ENCODE measurements around the gene CARMIL1.
A peak's percentile ranks its signal among the peaks of the same experiment; 100 is the strongest.
"Not testable (repeated sequence)": the region's sequence is repeated elsewhere in the genome, so short reads cannot be mapped to it uniquely, and the experiment has no call there.

CARMIL1 gene

GRCh38 chr6:25278261-25278913, 787 bp upstream of the CARMIL1 start:
- no peak for DNase-seq

- no peak for DNase-seq
Observed at GRCh38 chr6:25279748-25280343, 672 bp downstream of the CARMIL1 start.

- peak in 1 of 2 donors; percentile 15 for DNase-seq
Observed at GRCh38 chr6:25280344-25281074, 1.3 kb downstream of the CARMIL1 start.

DNA sequence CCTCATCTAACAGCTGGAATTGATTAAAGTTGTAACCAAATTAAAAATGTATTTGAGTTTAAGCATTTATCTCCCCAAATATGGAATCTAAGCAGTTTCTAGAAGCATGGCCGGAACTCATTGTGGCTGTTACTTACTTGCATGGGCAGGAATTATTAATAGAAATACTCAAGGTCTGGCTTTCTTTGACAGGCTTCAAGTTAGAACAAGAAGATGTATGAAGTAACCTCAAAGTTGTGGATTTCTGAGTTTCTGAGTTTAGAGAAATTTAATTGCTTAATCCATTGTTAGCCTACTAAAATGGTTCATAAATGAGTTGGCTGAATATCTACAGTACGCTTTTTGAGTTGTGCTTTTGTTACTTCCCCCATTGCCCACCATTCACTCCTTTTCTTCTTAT, 7.7 kb downstream of the CARMIL1 start:
- no peak for DNase-seq

GRCh38 chr6:25287941-25288340, 8.8 kb downstream of the CARMIL1 start:
- DNase-seq = no peak

- DNase-seq = no peak
Observed at GRCh38 chr6:25288518-25288917, 9.3 kb downstream of the CARMIL1 start.

DNA sequence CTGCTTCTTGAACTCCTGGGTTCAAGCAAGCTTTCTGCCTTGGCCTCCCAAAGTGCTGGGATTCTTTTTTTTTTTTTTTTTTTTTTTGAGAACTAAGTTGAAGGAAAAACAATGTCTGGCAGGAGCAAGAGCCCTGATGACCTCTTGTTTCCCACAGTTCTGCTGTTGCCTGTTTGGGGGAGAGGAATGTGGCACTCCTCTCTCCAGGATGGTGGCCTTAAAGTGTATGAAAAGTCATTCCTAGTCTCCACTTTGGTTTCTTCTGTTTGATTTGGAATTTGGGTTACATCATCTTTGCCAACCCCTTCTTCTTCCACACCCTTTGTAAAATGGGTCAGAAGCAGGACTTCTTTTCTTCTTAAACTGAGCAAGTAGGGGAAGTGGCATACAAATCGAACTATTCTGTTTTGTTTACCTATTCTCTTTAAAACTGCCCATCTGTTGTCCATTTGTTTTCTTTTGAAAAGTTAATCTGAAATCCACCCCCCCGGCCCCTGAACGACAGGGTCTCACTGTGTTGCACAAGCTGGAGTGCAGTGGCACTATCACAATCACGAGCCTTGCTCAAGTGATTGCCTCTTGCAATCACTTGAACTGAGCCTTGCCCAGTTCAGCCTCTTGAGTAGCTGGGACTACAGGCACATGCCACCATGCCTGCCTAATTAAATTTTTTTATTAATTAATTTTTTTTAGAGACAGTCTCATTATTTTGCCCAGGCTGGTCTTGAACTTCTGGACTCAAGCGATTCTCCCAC, 11.3 kb downstream of the CARMIL1 start:
- no peak for DNase-seq

DNA sequence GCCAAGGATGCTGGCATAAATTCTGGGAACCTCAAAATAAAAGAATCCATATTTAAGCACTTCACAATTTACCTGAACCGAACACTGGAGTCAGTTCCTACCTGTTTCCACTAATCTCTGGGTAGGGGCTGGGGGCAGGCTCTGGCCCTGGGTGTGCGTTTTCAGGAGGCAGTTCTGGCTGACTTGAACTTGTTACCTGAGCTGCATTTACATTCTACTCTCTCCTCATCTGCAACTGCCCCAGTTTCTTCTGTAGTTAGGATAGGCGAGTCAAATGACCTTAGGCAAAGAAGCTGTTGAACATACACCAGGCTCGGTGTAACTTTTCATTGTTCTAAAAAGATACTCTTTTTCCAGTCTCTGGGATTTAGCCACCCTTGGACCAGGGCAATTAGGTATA, 13.2 kb downstream of the CARMIL1 start:
- DNase-seq = no peak

- DNase-seq = no peak
Observed at GRCh38 chr6:25295651-25296050, 16.5 kb downstream of the CARMIL1 start.

DNA sequence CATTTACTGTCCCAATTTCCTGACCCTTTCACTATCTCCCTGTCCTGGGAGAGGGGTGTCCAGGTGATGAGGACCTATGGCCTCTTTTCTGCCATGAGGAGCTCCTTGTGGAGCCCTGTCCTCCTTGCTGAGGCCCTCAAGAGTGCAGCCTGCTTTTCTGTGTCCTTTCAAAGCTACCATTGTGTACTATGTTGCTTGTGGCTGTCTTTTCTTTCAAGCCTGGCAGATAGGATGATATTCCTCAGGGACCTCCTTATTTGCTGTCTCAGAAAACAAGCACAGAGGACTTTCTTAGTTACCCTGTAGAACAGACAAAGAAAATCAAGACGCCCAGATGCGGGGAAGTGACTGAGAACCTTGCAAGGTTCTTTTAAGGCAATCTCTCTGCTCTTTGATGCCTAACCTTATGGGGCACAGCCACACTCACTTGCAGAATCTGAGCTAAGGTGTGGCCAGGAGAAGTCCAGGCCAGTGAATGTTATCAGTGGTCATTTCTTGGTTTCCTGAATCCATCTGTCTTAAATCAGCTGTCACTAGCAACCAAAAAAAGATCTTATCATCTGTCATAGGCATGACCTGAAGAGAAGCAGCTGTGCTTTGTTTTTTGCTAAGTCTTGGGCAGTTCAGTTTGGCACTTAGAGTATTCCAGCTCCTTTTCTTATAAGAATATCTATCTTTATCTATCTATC, 17.2 kb downstream of the CARMIL1 start:
- no peak for DNase-seq

DNA sequence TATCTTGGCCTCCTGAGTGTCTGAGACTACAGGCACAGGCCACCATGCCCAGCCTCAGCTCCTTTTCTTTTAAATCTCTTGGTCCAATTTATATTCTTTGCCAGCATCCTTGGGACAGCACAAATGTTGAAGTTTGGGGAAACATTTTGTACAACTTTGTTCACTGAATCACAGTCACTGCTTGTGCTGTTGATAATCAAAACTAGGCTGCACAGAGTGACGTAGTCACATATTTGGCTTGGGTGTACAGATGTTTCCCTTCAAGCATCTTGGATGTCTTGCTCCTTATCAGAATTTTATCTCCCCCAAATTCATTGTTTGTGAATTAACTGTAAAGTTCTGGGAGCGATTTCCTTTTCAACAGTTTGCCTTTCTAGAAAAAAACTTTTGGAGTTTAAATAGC, 17.9 kb downstream of the CARMIL1 start:
- no peak for DNase-seq

GRCh38 chr6:25297823-25298522, 18.8 kb downstream of the CARMIL1 start:
- no peak for DNase-seq

GRCh38 chr6:25298523-25298865, 19.3 kb downstream of the CARMIL1 start:
- not testable (repeated sequence) for DNase-seq

DNA sequence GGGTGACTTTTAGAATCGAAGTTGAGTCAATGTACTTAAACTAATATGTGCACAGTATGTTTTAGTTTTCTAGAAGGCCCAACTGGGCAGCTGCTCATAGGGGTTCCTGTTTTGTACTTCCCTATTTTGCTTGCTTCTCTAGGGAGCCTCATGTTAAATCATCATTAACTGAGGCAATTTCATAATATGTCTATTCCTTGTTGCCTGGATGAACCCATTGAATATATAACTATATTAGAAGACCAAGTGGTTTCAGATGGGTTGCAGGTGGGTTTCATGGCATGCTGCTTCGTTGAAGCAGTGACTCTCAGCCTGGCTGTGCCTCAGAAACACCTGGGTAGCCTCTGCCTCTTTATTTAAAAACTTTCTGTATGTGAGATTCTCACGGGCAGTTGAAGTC, 22.2 kb downstream of the CARMIL1 start:
- peak in 1 of 2 donors; percentile 23 for DNase-seq

- no peak for DNase-seq
Observed at GRCh38 chr6:25302151-25302550, 23.0 kb downstream of the CARMIL1 start.

DNA sequence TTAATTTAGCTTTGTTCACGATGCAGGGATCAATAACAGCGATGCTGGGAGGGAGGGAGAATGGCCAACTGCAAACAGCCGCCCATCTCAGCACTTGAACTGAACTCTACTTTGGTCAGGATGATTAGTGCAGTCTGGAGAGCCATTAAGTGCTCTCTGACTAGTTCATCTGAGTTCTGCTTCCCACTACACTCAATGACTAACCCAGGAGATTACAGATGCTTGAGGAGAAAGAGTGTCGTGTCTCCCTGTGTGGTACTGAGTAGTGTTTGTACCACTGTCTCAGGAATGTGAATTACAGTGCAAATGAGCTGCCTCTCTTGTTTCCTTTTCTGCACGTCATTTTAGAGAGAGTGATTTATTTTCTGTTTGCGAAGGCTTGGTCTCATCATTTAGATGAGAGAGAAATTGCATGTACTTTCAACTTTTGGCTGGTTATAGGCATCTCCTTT, 23.5 kb downstream of the CARMIL1 start:
- DNase-seq = no peak

- no peak for DNase-seq
Observed at GRCh38 chr6:25303254-25303653, 24.1 kb downstream of the CARMIL1 start.

GRCh38 chr6:25306379-25306778, 27.2 kb downstream of the CARMIL1 start:
- DNase-seq = no peak

DNA sequence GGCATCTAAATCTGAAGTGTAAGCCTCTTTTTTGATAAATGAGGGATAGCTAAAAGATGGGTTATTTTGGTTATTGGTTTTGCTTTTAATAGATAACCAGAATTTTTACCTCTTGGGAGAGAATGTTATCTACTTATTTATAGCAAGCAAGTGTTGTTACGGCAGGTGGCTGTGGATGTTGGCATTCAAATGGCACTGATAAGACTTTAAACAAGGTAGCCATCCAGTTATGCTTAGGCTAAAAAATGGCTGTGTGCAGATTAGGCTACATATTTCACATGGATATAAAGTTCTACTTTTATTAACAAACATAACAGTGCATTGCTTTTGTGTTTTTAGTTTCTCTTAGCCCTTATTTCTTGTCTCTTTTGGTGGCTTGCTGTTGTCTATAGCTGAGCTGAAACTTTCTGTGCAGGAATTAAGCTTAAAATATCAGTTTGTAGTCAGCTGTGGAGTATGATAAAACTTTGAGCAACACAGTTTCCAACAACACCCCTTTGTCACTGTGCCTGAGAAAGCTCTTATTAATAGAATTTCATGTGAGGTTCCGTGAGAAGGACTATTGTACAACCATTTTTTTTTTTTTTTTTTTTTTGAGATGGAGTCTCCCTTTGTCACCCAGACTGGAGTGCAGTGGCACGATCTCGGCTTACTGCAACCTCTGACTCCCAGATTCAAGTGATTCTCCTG, 28.8 kb downstream of the CARMIL1 start:
- no peak for DNase-seq

DNA sequence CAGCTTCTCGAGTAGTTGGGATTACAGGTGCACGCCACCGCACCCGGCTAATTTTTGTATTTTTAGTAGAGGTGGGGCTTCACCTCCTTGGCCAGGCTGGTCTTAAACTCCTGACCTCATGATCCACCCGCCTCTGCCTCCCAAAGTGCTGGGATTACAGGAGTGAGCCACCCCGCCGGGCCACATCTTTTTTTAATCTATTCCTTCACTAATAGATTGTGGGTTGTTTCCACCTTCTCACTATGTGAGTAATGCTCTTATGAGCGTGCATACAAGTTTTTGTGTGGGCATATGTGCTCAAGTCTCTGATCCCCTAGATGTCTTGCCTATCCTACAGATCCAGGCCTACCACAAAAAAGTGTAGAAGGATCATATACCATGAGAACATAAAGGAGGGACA, 30.7 kb downstream of the CARMIL1 start:
- no peak for DNase-seq

DNA sequence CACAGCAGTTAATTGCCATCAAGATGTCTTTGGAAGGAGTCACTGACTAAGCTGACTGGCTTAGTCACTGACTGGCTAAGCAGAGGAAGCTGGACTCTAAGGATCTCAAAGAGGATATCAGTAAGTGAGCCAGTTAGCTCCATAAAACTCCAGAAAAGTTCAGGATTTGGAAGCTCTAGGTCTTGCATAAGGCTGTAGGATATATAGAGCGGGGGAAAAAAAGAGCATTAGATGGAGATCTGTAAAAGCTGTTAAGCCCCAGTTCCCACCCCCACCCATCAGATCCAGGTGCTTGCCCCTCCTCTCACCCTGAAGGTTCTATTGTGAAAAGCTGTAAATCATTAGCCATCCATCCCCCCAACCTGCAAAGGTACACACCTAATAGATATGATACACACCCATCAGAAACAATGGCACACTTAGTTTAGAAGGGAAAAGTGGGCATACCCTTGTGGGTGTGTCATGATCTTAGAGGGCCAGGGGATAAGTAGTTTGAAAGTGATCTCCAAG, 32.2 kb downstream of the CARMIL1 start:
- no peak for DNase-seq

Data from CD4-positive, alpha-beta T cell treated with Interferon alpha-2 for 1 hour (primary cell).